ENCODE data around the gene CBARP.

GRCh38 chr19:1234051-1234954 is 3.5 kb downstream of the CBARP start:
- TF ChIP-seq GATA3 (IDR thresholded peaks at IDR 0.05; ENCODE audit: low read depth, low read length) (no peak), GATA2 (IDR thresholded peaks at IDR 0.05; ENCODE audit: low read depth, low read length) (no peak)

Data from SH-SY5Y (cell line).